GM21619 (cell line): ENCODE measurements around the gene SPOCK2.
"Not testable (repeated sequence)": the region's sequence is repeated elsewhere in the genome, so short reads cannot be mapped to it uniquely, and the experiment has no call there.

ENCODE experiments used
- ATAC-seq: cut with Tn5 transposase; IDR thresholded peaks from one replicate; pipeline ENCODE4 v1.9.1; 2021; ENCODE audit not compliant: unreplicated experiment

SPOCK2 gene

DNA sequence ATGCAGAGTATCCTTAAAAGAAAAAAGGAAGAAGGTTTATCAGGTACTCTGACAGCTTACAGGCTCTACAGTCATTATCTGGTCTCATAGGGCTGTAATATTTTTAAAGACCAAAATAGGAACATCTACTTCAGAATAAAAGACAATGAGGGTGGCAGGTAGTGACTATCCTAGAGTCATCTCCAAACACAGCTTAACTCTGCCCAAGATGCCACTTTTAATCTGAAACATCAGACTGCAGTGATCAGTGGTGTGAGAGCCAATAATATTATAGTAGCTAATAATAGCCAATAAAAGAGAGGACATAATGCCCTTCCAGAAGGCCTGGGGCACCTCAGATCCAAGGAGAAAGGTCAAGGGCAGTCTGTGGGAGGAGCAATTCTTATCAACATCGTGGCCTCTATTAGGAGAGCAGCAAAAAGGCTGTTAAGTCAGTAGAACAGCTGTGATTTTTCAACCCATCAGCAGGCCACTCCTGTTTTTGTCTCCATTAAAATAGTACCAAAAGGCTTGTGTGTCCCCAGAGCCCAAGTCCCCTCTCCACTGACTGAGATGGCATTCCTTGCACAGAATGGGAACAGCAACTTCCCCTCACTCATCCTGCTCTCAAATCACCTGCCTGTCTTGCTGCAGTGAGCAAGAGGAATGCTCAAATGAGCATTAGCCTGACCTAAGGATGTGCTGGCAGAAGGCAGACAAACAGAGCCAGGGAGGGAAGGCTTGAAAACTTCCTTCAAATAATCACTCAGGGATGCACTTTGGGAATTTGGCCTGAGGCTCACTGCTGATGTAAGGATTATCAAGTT is 20.7 kb upstream of the SPOCK2 start:
- no peak for ATAC-seq

DNA sequence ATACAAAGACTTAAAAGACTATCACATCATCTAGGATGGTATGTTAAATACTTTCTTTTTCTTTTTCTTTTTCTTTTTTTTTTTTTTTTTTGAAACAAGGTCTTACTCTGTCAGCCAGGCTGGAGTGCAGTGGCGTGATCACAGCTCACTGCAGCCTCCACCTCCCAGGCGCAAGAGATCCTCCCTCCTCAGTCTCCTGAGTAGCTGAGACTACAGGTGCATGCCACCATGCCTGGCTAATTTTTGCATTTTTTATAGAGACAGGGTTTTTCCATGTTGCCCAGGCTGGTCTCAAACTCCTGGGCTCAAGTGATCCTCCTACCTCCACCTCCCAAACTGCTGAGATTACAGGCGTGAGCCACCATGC is 19.6 kb upstream of the SPOCK2 start:
- ATAC-seq = not testable (repeated sequence)

DNA sequence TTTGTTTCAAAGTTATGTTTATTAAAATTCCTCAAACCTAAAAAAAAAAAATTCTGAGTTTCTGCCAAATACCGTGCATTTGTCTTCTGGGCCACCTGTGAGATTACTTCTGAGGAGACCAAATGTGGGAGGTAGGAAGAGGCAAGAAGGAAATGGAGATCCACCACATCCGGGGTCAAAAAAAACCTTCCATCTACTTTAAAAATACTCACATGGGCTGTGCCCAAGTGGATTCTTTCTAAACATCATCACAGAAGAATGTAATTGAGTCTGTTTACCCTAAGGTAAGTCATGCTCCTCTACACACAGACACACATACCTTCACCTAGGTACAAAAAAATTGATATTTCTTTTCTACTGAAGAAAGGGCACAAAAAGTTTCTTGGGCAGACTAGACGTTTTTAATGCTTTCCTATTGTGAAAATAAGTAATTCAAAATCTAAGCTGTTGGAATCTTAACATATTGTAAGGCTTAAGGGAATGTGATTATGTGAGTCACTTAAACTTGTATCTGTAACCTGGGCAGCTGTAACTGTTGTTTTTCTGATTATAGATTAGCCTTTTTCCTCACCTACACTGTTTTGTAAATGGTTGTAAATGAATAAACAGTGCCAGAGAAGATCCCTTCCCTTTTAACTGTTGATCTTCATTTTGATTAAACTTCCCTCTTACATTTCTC is 19.1 kb upstream of the SPOCK2 start:
- no peak for ATAC-seq

DNA sequence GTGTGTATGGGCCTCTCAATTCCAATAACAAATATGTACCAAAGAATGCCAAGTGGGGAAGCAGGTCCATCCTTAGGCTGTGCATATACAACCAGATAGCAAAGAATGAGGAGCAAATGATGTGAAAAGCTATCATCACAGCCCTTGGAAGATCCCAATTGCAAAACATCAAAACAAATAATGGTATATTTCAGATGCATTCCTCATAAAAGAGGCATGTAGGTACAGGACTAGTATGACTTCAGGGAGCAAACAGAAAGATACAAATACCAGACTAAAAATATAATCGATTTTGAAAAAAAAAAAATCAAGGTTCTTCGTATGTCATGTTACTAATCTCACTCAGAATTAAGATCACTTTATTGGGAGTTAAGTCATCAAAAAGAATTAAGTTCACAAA is 18.5 kb upstream of the SPOCK2 start:
- no peak for ATAC-seq

DNA sequence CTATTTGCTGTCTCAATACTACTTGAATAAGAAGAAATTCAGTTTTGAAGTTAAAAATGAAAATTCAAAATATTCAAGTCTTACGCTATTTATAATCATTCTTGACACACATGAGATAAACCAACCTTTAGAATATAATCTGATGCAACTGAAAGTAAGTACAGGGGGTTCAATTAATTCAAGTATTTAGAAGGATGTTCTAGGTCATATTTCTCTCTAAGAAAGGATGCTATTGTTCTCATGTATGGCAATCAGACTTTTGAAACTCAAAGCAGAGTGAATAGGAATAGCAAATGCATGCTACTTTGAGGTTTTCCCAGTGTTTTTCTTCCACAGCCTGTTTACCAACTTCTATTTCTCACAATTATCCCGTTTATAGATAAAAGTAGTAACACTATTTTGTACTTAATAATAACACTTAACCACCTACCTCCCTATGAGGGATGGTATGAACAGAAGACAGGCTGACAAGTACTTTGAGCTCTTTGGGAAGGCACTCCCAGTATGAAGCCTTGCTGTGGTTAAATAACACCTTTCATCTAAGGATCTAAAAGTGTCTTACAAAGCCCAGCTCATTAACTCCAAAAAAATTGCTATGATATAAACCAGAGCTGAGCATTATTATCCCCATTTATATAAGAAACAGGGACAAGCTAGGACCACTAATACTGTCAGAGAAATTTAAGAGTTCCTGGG is 18.0 kb upstream of the SPOCK2 start:
- ATAC-seq = no peak

DNA sequence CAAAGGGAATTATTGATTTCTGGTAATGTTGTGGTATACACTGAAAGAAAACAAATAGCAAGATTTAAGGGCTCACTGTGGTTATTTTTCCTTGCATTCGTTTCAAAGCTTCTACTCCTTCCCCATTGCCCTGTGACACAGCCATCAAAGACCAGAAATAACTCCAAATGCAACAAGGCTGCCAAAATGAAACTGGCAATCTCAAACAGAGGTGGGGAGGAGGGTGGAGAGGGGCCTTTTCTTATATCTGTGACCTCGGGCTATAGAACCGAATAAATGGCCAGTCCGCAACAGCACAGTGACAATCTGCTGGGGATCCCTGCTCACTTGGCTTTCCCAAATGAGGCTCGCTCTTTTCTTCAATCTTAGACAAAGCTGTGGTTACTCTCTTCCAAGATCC is 17.4 kb upstream of the SPOCK2 start:
- ATAC-seq = no peak

DNA sequence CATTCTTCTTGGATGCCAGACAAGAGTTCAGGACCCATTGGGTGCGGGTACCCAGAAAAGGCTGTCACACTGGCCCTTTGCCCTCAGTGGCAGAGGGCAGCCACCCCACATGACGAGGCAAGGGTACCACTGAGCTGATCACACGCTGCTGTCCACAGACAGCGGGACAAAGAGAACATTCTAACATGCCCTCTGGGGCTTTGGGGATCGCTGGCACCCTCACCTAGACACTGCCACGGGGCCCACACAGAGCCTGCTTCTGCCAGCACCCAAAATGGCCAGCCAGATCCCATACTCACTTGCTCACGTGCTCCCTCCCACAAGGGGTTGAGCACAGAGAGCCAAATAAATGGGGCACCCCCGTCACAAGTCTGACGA is 16.7 kb upstream of the SPOCK2 start:
- ATAC-seq = no peak

DNA sequence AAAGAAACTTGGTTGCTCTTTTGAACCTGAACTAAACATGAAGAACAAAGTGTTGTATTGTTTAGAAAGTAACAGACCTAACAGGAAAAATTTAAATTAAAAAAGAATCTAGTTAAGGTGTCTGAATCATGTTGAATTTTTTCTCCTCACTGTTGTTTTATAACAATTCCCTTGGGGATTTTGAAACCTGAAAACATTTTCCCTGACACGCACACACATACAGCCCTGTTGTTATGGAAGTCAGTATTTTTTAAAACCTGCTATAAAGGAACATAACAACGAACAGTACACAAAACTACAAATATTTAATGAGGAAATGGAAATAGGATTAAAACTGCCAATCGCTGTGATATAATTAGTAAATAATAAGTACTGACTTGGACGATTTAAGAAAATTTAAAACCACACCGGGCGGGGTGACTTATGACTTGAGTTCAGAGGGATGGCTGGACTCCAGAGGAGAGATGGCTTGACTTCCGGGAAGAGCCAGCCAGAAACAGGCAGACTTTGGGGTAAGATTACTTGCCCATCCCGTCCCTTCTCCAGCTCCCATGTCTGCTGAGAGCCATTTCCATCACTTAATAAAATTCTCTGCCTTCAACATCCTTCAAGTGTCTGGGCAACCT is 16.2 kb upstream of the SPOCK2 start:
- ATAC-seq = no peak

DNA sequence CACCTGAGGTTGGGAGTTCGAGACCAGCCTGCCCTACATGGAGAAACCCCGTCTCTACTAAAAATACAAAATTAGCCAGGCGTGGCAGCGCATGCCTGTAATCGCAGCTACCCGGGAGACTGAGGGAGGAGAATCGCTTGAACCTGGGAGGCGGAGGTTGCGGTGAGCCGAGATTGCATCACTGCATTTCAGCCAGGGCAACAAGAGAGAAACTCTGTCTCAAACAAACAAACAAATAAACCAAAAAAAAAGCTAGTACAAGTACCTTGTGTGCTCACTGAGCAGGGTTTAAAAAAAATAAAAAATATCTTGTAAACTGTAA is 11.2 kb upstream of the SPOCK2 start:
- no peak for ATAC-seq

DNA sequence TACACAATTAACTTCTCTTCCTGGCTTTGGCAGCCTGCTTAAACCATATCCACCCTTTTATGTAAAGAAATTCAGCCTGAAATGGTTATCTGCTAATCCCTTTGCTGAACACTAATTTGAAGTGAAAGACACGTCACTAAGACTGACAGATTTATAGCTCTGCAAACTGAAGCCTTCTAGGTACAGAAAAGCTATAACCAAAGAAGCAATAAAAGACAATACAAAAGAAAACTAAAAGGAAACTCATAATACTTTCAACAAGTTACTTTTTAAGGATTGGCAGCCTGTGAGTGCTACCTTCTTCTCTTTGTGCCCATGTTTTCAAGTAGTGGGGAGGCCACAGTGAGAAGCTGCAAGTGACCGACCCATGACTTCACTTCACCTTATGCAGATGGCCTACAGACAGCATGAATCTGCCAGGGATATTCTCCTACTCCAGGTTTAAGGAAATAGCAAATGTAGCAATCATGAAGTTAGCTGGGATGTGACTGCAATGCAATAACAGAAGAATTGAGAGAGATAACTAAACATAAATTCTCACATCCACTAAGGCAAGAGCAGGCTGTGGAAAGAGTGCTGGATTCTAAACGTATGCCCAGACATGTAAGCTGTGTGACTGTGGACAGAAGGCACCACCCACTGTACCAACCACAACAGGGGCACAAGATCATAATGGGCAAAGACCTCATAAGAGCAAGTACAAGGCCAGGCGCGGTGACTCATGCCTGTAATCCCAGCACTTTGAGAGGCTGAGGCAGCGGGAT is 10.7 kb upstream of the SPOCK2 start:
- no peak for ATAC-seq

DNA sequence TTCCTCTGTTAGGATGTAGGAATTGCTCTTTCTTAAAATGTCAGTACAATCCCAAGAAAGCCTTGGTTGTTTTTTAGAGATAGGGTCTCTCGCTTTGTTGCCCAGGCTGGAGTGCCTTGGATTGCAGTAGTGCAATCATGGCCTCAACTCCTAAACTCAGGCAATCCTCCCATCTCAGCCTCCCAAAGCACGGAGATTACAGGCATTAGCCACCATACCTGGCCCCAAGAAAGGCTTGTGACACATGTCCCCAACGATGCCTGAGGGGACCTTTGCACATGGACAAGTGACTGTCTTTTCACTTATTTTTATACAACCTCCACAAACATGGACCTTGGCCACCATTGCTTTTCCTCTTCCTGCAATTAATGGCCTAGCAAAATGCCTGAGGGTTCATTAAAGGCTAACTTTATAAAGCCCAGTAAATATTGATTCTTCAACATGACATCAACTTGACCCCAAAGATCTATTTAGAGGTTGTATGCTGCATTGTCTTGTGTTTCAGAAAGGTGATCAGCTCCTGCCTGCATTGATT is 10.0 kb upstream of the SPOCK2 start:
- ATAC-seq = no peak

DNA sequence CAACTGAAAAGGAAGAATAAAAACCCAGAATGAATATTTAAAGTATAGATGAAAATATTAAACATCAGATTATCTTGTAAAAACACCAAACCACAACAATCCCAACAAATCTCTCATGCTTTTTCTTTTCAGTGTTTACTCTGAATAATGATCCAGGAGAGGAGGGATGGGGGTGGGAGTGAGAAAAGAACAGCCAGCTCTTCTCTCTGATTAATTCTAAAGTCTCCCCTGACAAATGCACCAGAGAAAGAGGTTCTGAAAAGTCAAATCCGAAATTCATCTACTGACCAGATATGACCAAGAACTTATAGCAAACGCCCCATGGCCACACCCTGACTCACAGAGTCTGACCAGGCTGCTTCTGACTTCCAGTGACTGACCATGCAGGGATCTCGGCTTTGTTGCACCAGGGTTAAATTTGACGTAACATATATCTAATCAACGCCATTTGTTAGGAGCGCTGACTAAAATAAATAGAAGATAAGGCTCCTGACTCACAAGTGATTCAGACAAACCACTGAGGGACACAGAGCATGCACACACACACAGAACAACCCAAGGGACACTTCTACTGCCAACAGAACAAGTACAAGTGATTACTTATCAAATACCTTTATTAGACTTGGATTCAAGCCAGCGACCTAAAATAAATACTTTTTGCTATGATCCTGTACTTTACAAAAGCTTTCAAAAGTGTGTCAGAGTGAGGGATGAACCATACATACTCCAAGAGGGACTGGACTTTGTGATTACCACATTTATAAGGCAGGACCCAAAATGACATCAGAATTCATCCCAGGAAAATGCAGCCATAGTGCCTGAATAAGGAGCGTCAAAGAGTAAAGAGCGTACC is 9.3 kb upstream of the SPOCK2 start:
- ATAC-seq = no peak

DNA sequence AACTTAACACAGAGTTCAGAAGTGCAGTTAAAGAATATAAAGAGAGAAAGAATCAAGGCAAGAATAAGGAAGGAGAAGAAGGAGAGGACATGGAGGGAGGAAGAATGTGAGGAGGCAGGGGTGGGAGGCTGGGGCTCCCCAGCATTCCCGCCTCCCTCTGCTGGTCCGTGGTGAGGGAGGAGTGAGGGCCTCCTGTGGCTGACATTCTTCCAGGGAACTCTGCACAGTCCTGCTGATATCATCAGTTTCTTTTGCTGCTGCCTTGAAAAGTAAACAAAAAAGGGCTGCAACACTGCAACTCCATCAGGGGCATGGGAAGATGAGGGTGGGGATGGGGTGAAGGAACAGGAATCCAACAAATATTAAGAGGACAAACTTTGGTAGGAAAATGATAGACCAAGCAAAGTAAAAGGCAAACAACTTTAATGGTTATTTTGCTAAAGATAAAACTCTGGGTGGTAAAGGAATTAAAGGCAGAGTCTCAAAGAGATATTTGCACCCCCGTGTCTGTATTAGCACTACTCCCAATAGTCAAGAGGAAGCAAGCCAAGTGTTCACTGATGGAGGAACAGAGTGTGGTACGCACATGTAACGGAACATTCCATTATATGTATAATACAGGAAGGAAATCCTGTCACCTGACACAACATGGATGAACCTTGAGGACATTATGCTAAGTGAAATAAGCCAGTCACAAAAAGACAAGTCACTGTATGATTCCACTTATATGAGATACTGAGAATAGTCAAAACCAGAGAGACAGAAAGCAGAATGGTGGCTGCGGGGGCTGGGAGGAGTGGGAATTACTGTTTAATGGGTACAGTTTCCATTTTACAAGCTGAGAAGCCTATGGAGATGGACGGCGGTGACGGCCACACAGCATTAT is 8.0 kb upstream of the SPOCK2 start:
- ATAC-seq = no peak

DNA sequence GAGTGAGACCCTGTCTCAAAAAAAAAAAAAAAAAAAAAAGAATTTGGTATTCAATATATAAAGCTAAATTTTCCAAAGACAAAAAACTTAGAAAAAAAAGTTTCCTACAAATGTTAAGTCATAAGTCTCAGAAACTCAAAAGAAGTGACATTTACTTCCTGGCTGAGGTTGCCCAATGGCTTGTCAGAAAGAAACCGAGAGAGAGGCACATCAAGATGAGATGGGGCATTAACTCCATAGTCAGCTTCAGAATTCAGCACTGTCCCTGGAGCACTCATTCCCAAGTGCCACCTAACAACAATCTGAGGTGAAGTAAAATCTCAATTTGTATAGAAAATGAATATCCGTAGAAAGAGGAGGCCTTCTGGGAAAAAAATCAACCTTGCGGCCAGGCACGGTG is 6.8 kb upstream of the SPOCK2 start:
- no peak for ATAC-seq

DNA sequence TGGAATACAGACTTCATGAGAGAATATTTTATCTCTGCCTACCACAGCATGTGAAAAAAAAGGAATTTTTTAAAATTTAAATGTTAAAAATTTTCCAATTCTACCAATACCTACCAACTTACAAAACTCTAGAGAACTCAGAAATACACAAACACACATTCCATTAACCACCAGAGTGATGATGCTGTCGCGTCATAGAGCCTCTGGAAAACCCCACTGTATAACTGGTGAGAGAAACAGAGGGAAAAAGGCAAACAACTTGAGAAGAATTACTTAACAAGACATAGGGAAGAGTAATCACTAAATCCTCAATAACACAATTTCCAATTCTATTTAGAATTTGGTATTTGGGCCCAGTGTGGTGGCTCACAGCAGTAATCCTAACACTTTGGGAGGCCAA is 6.2 kb upstream of the SPOCK2 start:
- ATAC-seq = no peak

DNA sequence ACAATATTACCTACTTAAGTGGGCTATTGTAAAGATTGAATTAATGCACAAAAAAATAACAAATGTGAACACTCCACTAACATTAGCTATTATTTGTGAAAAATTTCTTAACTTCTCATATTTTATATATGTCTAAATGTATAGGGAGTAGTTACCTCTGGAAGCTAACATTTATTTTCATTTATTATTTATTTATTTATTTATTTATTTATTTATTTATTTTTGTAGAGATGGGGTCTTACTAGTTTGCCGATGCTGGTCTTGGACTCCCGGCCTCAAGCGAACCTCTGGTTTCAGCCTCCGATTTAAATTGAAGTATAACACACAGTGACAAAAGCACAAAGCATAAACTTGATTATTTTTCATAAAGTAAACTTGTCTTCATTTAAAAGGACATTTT is 5.1 kb upstream of the SPOCK2 start:
- ATAC-seq = no peak

DNA sequence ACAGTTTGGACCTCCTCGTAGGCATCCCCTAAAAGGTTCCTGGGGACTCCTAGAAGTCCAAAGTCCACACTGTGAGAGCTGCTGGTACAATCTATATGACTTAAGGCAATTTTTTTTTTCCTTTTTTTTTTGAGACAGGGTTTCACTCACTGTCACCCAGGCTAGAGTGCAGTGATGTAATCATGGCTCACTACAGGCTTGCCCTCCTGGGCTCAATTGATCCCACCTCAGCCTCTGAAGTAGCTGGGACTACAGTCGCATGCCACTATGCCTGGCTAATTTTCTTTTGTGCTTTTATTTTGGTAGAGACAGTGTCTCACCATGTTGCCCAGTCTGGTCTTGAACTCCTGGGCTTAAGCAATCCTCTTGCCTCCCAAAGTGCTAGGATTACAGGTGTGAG is 4.6 kb upstream of the SPOCK2 start:
- no peak for ATAC-seq

DNA sequence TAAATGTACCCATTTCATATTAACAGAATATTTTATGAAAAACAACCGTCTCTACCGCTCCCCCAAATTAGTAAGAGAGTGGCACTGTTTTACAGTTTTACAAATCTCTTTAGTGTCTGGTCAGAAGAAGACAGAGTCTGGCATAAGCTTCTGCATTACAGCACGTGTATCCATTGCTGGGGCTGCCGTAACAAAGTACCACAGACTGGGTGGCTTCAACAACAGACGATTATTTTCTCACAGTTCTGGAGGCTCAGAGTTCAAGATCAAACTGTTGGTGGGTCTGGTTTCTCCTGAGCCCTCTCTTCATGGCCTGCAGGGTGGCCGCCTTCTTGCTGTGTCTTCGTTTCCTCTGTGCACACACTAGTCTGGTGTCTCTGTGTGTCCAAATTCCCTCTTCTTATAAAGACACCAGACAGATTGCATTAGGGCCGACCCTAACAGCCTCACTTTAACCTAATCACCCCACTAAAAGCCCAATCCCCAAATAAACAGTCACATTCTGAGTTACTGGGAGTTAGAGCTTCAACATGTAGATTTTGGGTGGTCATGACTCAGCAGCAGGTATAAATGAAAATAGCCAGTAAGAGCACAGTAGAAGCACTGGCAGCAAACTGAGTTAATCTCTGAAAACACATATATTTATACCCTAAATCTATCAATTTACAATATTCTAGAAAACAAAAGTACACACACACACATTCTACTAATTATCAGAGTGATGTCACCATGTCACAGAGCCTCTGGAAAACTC is 4.0 kb upstream of the SPOCK2 start:
- no peak for ATAC-seq
